NCI-H2227 (cell line): Measurements from ENCODE around the gene MED27.

Experiments used
- DNase-seq: peaks from one replicate; lab custom pipeline; 2025; ENCODE audit not compliant: unreplicated experiment; lab: John Stamatoyannopoulos, UW

Gene MED27

GRCh38 chr9:131823701-131824146, 255.9 kb downstream of the MED27 start:
- DNase-seq, result no peak

GRCh38 chr9:131818089-131818488, 261.6 kb downstream of the MED27 start:
- DNase-seq, result no peak

- peak; percentile 83 for DNase-seq
Measured at GRCh38 chr9:131817627-131818026, 262.0 kb downstream of the MED27 start.

GRCh38 chr9:131817073-131817472, 262.6 kb downstream of the MED27 start:
- peak; percentile 9 for DNase-seq

- no peak for DNase-seq
Measured at GRCh38 chr9:131815970-131816873, 263.4 kb downstream of the MED27 start.

- DNase-seq, result no peak
Measured at GRCh38 chr9:131814707-131815106, 265.0 kb downstream of the MED27 start.

- DNase-seq, result no peak
Measured at GRCh38 chr9:131813116-131813515, 266.6 kb downstream of the MED27 start.

GRCh38 chr9:131812116-131812790, 267.4 kb downstream of the MED27 start:
- DNase-seq, result no peak

GRCh38 chr9:131811405-131811804, 268.3 kb downstream of the MED27 start:
- no peak for DNase-seq

GRCh38 chr9:131810351-131811170, 269.1 kb downstream of the MED27 start:
- no peak for DNase-seq
